ENCODE measurements around the gene HAPLN2.

HAPLN2 gene

DNA sequence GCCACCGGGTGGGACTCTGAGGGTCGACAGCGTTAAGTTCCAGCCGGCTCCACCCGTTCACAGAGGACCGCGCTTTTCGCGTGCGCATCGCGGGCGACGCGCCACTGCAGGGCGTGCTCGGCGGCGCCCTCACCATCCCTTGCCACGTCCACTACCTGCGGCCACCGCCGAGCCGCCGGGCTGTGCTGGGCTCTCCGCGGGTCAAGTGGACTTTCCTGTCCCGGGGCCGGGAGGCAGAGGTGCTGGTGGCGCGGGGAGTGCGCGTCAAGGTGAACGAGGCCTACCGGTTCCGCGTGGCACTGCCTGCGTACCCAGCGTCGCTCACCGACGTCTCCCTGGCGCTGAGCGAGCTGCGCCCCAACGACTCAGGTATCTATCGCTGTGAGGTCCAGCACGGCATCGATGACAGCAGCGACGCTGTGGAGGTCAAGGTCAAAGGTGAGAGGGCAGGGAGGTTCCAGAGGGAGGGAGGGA, 27.6 kb downstream of the HAPLN2 start:
- DNase-seq: no peak

DNA sequence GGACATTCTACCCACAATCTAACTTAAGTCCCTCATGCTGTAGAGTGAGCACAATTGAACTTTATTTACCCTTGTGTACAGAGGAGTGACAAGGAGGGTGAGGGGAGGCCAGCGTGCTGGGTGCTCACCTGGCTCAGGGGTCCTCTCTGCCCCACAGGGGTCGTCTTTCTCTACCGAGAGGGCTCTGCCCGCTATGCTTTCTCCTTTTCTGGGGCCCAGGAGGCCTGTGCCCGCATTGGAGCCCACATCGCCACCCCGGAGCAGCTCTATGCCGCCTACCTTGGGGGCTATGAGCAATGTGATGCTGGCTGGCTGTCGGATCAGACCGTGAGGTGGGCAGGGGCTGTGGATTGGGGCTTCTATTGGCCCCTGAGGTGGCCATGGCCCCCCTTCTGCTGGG, 28.1 kb downstream of the HAPLN2 start:
- no peak for DNase-seq

DNA sequence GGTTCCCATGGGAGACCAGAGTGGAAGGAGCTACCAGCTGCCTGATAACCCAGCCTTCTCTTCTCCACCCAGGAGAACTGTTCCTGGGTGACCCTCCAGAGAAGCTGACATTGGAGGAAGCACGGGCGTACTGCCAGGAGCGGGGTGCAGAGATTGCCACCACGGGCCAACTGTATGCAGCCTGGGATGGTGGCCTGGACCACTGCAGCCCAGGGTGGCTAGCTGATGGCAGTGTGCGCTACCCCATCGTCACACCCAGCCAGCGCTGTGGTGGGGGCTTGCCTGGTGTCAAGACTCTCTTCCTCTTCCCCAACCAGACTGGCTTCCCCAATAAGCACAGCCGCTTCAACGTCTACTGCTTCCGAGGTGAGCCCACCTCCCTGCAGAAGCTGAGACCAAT, 29.3 kb downstream of the HAPLN2 start:
- DNase-seq: no peak

DNA sequence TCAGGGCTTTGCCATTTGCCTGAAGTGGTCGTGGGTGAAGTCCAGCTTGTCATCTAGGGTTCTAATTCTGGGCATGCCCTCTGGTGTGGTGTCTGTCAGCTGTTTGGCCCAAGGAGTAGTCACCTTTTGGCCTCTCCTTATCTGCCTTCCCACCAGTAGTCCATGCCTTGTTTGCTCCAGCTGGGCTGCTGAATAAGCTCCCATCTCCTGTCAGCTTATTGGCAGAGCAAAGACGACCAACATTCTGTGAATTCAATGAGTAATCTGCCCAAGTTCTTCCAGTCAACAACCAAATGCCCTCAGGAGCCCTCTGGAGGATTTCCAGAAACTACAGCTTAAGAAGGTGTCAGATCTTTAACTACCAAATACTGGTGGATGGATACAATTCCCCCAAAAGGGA, 29.7 kb downstream of the HAPLN2 start:
- DNase-seq: no peak

DNA sequence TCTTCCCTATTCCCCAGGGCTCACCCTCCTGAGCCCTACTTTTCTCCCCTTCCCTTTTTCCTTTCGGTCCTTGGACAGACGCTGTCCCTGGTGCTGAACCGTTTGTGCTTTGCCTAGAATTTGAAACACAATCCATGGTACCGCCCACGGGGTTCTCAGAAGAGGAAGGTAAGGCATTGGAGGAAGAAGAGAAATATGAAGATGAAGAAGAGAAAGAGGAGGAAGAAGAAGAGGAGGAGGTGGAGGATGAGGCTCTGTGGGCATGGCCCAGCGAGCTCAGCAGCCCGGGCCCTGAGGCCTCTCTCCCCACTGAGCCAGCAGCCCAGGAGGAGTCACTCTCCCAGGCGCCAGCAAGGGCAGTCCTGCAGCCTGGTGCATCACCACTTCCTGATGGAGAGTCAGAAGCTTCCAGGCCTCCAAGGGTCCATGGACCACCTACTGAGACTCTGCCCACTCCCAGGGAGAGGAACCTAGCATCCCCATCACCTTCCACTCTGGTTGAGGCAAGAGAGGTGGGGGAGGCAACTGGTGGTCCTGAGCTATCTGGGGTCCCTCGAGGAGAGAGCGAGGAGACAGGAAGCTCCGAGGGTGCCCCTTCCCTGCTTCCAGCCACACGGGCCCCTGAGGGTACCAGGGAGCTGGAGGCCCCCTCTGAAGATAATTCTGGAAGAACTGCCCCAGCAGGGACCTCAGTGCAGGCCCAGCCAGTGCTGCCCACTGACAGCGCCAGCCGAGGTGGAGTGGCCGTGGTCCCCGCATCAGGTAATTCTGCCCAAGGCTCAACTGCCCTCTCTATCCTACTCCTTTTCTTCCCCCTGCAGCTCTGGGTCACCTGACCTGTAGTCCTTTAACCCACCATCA, 33.1 kb downstream of the HAPLN2 start:
- no peak for DNase-seq

DNA sequence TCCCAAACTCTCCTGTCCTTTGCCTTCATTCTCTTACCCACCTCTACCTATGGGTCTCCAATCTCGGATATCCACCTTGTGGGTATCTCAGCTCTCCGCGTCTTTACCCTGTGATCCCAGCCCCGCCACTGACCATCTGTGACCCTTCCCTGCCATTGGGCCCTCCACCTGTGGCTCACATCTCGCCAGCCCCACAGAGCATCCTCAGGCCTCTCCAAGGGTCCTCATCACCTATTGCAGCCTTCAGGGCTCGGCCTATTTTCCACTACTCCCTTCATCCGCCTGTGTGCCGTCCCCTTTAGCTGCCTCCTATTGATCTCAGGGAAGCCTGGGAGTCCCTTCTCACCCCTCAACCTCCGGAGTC, 33.8 kb downstream of the HAPLN2 start:
- no peak for DNase-seq

DNA sequence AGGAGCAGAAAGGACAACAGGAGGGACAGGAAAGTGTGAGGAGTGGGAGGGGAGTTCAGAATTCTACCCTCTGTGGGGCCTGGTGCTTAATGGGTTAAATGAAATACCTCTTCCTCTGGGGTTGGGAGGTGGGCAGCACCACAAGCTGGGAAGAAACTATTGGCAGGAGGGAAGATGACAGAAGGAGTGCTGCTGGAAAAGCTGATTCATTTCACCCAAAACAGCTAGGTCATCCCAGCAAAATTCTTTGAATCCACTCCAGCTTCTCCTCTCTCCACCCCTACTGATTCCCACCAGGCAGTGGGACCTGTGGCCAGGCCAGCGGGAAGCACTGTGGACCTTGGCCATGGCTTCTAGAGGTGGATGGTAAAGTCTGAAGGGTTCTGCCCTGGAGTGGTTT, 35.5 kb downstream of the HAPLN2 start:
- no peak for DNase-seq

DNA sequence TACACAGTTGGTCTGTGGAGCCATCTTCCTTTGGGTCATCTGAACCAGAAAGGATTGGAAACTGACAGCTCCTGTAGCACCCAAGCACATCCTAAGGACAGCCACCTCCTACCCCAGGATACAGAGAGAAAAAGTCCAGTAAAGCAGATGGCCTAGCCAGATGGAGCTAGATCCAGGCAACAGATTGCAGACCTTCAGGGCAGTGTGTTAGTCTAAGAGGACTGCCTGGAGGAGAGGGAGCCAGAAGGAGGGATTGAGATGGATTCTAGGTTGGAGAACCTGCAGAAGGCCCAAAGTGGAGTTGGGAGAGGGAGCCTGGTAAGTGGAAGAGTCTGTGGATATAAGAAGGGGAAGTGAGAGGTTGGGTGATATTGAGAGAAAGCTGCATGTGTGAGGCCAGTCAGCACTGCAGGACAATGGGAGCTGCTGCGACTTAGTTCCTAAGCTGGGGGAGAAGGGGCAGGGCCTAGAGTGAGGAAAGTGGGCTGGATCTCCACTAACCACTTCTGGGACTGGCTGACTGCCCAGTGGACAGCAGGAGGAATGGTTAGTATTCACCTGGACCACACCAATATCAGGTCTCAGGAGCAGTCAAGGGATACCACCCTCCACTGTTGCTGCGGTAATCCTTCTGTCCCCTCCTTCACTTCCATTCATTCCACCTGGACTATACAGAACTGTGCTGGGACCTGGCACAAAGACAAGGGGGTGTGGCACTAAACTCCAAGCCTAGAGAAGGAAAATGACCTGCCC, 36.1 kb downstream of the HAPLN2 start:
- DNase-seq: no peak

DNA sequence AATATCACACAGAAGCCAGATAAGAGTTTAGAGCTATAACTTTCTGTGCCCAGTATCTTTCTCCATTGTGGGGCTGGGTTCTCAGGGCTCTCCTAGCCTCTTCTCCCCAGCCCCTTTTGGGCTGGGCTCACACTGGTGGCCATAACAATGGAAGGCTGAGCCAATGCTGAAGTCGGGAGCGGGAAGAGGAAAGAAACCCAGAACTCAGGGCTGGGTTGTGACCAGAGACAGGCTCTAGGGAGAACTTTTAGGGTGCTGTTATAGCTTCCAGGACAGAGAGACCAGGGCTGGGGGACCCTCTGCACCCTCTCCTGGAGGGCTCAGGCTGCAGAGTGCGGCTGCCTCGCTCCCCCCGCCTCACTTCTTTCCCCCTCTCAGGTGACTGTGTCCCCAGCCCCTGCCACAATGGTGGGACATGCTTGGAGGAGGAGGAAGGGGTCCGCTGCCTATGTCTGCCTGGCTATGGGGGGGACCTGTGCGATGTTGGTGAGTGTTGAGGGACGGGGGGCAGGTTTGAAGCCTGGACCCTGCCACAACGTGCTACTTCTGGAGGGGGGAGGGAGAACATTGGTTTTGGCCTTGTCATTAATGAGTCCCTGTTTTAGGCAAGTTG, 36.8 kb downstream of the HAPLN2 start:
- DNase-seq: no peak

DNA sequence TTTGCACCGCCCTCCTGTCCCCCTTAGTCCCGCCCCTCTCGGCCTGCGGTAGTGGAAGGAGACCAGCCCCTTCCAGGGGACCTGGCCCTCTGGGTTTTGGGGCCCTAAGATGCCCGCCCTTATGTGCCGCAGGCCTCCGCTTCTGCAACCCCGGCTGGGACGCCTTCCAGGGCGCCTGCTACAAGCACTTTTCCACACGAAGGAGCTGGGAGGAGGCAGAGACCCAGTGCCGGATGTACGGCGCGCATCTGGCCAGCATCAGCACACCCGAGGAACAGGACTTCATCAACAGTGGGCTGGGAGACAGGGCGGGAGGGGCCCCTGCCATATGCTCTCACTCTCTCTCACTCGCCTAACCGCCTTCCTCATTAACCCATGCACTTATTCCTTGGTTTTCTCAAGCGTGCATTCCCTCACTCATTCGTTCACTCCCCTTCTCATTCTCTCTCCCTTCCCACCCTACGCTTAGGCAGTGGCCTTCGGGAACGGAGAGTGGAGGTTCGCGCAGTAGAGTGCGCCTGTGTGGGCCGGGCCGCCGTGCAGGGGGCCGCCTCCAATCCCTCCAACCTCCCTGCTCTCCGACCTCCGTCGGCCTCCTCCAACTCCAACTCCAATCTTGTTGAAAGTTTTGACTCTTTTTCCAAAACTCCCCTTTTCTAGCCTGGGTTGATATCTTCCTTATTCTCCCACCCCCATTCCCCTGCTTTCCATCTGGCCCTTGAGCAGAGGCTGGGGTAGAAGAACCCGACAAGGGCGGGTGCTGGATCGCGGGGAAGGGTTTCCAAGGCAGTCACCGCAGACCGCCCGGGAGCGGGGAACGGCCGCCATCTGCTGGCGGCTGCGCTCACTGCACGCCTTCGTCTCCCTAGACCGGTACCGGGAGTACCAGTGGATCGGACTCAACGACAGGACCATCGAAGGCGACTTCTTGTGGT, 37.9 kb downstream of the HAPLN2 start:
- DNase-seq: peak; percentile 76

DNA sequence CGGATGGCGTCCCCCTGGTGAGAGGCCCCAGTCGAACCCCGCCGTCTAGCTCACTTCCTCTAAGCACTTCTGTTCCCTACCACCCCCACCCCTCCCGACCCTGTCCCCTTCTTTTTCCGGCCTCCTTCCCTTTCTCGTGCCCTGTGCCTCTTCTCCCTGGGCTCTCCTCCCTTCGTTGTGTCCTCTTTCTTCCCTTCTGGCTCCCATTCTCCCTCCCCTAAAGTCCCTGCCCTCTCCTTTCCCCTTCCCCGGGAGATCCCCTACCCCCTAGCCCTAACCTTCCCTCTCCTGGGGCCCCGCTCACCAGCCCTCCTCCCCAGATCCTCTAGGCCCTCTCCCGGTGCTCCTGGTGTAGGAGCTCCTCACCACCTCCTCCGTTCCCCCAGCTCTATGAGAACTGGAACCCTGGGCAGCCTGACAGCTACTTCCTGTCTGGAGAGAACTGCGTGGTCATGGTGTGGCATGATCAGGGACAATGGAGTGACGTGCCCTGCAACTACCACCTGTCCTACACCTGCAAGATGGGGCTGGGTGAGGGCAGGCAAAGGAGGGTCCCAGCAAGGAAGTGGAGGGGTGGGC, 38.6 kb downstream of the HAPLN2 start:
- no peak for DNase-seq

DNA sequence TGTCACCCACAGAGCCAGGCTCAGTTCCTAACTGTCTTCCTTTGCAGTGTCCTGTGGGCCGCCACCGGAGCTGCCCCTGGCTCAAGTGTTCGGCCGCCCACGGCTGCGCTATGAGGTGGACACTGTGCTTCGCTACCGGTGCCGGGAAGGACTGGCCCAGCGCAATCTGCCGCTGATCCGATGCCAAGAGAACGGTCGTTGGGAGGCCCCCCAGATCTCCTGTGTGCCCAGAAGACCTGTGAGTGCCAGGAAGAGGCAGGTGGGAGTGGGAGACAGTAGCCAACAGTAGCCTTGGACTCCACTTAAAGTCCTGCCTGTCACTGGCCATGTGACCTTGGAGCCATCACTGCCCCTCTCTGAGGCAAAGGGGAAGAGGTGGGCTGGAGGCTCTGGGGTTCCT, 39.3 kb downstream of the HAPLN2 start:
- DNase-seq: no peak

DNA sequence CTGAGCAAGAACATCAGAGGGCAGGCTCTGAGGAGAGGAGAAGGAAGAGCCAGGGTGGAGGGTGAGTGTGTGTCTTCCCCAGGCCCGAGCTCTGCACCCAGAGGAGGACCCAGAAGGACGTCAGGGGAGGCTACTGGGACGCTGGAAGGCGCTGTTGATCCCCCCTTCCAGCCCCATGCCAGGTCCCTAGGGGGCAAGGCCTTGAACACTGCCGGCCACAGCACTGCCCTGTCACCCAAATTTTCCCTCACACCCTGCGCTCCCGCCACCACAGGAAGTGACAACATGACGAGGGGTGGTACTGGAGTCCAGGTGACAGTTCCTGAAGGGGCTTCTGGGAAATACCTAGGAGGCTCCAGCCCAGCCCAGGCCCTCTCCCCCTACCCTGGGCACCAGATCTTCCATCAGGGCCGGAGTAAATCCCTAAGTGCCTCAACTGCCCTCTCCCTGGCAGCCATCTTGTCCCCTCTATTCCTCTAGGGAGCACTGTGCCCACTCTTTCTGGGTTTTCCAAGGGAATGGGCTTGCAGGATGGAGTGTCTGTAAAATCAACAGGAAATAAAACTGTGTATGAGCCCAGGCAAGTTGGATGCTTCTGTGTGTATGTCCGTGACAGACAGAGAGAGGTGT, 39.8 kb downstream of the HAPLN2 start:
- DNase-seq: no peak

DNA sequence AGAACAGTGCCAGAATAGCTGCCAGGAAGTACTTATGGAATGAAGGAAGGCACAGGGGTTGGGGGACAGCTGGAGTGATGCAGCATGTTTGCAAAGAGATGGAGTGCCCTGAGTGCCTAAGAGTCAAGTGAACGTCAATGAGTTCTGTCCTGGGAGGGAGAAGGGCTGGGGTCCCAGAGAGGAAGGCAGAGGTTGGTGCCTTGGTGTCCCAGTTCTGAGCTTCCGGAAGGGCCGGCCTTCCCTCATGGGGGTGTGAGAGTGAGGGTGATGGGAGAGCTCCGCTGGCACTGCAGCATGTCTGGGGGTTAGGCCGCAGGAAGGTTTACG, 40.4 kb downstream of the HAPLN2 start:
- no peak for DNase-seq

DNA sequence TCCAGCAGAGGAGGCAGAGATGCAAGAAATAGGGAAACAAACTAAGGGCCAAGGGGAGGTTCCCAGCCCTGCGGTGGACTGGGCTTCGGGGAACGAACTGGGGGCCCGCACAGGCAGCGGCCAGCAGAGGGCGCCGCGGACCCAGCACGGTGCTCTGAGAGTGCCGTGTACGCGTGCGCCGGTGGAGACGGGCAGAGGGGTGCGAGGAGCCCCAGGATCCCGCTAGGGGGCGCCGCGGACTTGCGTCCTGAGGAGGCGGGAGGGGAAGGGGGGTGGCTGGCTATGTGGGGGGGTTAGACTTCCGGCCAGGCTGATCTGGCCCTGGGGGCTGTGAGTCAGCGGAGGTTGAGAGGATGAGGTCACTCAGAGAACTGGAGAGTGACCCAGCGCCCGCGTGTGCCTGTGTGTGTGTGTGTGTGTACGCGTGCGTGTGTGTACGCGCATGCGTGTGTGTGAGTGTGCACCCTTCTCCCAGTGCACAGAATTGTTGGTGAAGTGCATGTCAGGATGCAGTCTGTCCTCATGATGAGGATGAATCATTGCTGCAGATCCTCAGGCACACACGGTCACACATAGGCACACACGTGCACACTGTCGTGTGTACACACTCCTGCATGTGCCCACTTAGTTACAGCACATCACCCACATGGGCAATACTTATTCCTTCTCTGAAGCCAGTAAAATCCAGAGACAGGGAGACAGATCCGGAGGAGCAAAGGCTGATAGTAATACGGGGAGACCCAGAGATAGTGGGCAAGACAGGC, 41.0 kb downstream of the HAPLN2 start:
- DNase-seq: peak; percentile 98

DNA sequence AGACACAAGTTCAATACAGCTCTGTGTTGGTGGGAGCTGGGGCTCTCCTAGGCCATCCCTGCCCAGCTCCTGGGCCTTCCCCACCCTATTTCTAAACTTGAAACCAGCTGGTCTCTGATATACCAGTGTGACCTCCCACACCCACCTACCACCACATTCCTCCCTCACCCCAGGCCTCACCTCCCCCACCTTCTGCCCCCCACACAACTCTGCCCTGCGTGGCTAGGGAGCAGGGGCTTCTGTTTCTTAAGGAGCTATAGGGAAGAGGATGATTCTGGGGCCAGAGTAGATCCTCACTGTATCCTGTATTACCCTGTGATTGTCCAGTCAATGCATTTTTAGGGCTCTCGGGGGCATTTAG, 41.5 kb downstream of the HAPLN2 start:
- DNase-seq: no peak

DNA sequence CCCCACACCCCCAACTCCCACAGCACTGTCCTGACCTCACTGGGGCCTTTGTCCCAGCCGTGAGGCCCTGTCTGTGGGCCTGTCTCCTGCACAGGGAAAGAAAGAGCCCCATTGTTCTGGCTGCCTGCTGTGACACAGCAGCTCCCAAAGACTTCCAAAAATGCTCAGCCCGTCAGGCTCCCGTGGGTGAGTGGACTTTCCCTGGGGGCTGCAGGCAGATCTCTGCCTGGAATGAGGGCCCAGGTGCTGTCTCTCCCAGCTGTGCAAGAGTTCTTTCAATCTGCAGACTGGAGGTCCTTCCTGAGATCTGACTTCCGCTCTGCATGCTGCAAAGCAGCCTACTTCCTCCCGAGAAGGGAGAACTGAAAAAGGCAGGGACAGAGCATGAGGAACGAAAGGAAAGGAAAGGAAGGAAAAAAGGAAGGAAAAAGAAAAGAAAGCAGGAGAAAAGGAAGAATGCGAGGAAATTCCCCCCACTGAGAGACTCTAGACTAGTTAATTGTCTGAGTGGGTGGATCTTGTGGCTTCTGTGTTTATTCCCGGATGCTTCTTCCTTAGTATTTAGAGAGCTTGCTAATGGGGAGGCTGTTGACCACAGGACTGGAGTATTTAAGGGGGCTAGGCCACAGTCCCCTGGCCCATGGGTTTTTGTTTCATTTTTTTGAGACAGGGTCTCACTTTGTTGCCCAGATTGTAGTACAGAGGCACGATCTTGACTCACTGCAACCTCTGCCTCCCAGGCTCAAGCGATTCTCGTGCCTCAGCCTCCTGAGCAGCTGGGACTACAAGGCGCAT, 43.0 kb downstream of the HAPLN2 start:
- no peak for DNase-seq

DNA sequence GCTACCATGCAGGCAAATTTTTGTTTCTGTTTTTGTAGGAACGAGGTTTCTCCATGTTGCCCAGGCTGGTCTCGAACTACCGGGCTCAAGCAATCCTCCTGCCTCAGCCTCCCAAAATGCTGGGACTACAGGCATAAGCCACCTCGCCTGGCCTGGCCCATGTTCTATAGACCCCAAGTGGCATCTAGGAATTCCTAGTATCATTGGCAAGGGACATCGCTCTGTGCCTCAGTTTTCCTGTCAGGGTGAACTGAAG, 43.5 kb downstream of the HAPLN2 start:
- DNase-seq: no peak

DNA sequence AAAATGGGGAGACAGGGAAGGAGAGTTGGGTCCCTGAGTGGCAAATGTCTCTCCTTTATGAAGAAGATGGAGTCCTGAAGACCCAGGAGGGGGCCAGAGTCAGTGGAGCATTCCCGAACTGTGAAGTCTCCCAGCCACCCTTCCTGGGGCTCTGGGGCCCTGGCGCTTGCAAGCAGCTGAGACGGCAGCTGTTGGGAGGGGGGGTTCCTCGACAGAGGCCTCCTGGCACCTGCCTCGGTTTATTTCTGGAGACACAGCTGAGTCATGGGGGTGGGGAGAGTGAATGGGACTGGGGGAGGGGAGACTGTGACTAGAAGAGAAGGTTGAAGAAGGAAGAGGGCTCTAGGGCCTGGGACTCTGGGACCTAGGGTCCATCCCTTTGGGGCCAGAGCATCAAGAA, 44.0 kb downstream of the HAPLN2 start:
- DNase-seq: peak; percentile 88

DNA sequence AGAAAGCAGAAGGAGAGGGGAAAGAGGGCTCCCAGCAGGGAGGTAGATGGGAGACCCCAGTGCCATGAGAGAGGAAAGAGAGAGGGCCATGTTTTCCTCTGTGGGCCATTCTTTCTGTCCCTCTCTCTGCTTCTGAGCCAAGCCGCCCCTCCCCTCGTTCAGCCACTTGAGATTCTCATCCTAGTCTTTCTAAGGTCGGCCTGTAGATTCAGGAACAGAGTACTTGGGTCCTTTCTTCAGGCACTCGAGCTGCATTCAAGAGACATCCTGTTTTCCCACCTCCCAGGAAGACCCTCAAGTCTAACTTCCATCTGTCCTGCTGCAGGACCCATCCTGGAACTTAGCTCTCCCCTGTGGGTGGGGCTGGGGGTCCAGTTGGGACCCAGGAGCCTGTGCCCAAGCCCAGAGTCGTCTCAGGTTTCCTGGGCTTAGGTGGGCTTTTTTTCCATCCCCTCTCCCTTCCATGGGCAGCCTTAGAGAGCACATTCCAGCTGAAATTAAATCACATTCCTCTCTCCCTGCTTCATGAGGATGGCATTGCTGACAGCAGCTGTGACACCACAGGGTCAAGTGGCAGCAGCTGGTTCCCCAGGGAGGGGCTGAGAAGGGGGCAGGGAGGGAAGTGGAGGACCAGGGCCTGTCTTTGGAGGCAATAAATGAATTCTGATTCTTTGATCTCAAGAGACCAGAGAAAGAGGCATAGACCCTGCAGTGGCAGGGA, 45.0 kb downstream of the HAPLN2 start:
- peak; percentile 75 for DNase-seq

Measured in right hindlimb (tissue), 1 donor.